Measurements from ENCODE around the gene RBM17.
"Not testable (repeated sequence)": the region's sequence is repeated elsewhere in the genome, so short reads cannot be mapped to it uniquely, and the experiment has no call there.

The RBM17 gene, protein sequence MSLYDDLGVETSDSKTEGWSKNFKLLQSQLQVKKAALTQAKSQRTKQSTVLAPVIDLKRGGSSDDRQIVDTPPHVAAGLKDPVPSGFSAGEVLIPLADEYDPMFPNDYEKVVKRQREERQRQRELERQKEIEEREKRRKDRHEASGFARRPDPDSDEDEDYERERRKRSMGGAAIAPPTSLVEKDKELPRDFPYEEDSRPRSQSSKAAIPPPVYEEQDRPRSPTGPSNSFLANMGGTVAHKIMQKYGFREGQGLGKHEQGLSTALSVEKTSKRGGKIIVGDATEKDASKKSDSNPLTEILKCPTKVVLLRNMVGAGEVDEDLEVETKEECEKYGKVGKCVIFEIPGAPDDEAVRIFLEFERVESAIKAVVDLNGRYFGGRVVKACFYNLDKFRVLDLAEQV

DNA sequence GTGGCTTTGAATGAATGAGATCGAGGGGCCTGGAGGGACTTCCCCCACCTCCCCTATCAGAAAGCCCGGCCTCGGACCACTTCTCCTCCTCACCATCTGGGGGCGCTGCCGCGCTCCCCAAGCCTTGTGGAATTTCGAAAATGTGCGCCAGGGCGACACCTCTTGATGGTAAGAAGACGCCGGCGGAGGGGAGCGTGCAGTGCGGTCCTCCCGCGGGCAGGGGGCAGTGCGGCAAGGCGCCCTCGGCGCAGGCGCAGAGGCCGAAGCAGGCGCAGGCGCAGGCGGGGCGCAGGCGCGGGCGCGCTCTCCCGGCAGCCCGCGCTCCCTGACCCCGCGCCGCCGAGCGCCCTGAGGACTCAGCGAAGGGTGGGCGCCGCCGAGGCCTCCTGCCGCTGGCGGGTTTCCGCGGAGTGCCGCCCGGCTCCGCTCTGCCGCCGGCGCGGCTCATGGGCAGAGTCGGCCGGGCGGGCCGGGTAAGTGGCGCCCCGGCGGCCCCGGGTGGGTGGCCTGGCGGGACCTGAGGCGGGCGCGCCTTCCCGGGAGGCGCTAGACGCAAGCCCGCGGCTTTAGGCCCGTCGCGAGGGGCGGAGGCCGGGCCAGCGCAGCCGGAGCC is at the start of gene RBM17:
Gene RBM17 (plus strand): TSS at position 314 of the 613 bp plus-strand sequence. CDS start 8,032 bp downstream, outside the sequence.
- peak within 1 kb of the TSS; percentile 86 for H3K27ac ChIP-seq
- TF ChIP-seq, protein P1, sequence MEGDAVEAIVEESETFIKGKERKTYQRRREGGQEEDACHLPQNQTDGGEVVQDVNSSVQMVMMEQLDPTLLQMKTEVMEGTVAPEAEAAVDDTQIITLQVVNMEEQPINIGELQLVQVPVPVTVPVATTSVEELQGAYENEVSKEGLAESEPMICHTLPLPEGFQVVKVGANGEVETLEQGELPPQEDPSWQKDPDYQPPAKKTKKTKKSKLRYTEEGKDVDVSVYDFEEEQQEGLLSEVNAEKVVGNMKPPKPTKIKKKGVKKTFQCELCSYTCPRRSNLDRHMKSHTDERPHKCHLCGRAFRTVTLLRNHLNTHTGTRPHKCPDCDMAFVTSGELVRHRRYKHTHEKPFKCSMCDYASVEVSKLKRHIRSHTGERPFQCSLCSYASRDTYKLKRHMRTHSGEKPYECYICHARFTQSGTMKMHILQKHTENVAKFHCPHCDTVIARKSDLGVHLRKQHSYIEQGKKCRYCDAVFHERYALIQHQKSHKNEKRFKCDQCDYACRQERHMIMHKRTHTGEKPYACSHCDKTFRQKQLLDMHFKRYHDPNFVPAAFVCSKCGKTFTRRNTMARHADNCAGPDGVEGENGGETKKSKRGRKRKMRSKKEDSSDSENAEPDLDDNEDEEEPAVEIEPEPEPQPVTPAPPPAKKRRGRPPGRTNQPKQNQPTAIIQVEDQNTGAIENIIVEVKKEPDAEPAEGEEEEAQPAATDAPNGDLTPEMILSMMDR (conservative IDR thresholded peaks at IDR 0.05), result peak; percentile 100
- peak; percentile 100 for TF ChIP-seq ZFX (IDR thresholded peaks at IDR 0.05)

DNA sequence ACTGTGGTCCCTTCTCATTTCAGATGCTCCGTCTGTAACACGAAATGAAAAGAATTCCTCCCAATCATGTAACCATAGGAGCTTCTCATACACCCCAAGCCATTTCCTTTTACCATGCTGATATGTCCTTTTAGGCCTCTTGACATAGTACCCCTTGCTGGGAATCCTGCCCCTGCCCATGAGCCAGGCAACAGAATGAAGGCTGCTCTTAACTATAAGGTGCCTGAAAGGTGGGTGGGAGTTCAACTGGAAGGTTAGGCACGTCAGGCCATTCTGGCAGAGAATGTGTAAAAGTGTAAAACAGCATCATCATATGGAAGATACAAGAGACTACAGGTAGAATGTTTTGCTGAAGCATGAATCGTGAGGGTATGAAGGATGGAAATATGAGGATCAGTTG is 49.1 kb upstream of the RBM17 start:
- H3K27ac ChIP-seq, result no peak overlapping the region
- no peak for TF ChIP-seq ZFX (IDR thresholded peaks at IDR 0.05)
- TF ChIP-seq, protein P1 (conservative IDR thresholded peaks at IDR 0.05), result no peak

DNA sequence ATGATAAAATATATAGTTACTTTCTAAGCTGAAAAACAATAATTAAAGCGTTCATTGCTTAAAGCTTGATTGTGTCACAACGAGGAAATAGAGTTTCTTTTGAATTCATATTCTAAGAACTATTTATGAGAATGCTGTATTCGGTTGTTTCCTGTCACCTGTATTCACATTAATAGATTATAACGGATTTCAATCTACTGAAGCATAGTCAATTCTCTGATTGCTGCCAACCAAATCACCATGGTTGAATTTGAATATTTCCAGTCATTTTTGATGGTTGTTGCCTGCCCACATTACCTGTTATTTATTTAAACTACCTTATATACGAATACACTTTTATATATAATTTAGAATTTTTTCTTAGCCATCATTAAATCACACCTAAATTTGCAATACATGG is 48.6 kb upstream of the RBM17 start:
- H3K27ac ChIP-seq, result no peak overlapping the region
- TF ChIP-seq ZFX (IDR thresholded peaks at IDR 0.05), result no peak
- TF ChIP-seq, protein P1 (conservative IDR thresholded peaks at IDR 0.05), result no peak

DNA sequence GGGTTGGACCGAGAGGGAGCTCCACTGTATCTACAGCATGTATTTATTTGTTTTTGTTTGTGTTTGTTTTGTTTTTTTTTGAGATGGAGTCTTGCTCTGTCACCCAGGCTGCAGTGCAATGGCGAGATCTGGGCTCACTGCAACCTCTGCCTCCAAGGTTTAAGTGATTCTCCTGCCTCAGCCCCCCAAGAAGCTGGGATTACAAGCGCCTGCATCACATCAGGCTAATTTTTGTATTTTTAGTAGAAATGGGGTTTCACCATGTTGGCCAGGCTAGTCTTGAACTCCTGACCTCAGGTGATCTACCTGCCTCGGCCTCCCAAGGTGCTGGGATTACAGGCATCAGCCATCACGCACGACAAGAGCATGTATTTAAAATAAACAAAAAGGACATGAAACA is 45.5 kb upstream of the RBM17 start:
- not testable (repeated sequence) for H3K27ac ChIP-seq

DNA sequence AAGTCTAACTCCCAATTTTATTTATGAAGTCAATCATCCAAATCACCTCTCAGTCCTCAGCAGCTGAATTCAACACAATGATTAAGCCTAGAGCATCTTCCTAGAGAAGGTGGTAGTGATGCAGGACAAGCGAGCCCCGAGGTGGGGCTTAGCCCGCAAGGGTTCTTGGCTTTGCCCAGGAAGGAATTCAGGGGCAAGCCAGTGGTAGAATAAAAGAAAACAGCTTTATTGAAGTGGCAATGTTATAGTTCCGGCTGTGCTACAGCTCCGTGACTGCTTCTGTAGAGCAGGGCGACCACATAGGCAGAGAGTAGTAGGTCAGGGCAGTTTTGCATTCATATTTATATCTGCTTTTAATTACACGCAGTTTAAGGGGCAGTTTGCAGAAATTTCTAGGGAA is 44.8 kb upstream of the RBM17 start:
- TF ChIP-seq, protein P1 (conservative IDR thresholded peaks at IDR 0.05), result no peak
- TF ChIP-seq ZFX (IDR thresholded peaks at IDR 0.05), result 0 out of 2 replicates have a peak, but pooled peaks have one; percentile 9
- H3K27ac ChIP-seq, result no peak overlapping the region

DNA sequence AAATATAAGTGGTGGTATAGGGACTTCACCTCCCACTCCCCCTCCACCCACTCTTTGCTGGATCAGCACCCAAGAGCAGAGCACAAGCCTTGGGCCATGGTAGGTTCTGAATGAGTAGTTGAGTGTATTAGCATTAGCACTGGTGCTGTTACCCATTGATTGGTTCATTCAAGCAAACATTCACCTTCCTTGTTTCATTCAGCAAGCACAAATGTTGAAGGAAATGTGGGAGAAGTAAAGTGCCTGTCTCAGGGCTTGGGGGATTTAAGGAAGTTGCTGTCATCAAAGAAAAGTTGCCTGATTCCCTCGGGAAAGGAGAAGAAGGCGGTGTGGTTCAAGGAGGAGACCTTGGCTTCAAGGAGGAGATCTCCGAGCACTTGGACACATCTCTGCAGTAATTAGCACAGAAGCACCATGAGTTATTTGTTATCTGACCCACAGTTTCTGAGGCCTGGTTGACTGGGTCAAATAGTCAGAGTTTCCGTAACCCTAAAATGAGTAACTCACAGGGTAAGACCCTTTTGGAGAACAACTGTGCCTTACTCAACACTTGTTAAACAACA is 44.0 kb upstream of the RBM17 start:
- no peak overlapping the region for H3K27ac ChIP-seq
- TF ChIP-seq, protein P1 (conservative IDR thresholded peaks at IDR 0.05), result no peak
- TF ChIP-seq ZFX (IDR thresholded peaks at IDR 0.05), result no peak

DNA sequence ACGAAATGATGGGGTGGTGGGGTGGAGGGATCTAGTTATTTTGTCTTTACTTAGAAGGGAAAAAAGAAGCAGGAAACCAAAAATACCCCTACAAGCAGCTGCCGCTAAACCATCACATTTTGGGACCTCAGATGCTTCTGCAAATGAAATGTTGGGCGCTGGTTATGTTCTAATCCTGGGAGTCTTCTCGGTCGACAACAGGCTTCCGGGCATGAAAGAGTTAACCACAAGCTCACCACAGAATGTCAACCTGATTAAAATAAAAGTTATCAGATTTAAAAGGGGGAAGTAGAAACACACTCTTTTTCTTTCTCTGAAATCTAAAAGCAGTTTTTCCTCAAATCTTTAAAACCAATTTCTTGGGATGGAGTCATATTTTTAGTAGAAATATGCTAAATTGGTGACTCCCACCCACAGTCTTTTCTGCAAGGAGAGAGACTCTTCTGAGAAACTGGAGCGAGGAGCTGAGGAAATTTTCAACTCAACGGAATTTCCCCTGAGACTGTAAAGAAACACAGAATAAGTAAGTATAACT is 43.5 kb upstream of the RBM17 start:
- no peak for TF ChIP-seq ZFX (IDR thresholded peaks at IDR 0.05)
- TF ChIP-seq, protein P1 (conservative IDR thresholded peaks at IDR 0.05), result no peak

More for the DNA sequence above, 43.5 kb upstream of the RBM17 start:
- no peak overlapping the region for H3K27ac ChIP-seq

Measured in C4-2B (cell line).